GM19468 (cell line): Measurements from ENCODE around the gene RNF112.

ENCODE experiments used
- ATAC-seq: cut with Tn5 transposase; IDR thresholded peaks from one replicate; pipeline ENCODE4 v1.9.1; 2021; ENCODE audit warnings: mild to moderate bottlenecking, moderate library complexity, moderate number of reproducible peaks; ENCODE audit not compliant: unreplicated experiment; ENCODE audit errors: extremely low read depth

The RNF112 gene

GRCh38 chr17:19410875-19411620 lies at the start of gene RNF112:
RNF112 (plus strand) TSS chr17:19411232; CDS start chr17:19411409, 177 bp downstream.
- no peak for ATAC-seq

GRCh38 chr17:19361326-19361725 lies 49.7 kb upstream of the RNF112 start:
- ATAC-seq: no peak

GRCh38 chr17:19361944-19362276 lies 49.1 kb upstream of the RNF112 start:
- no peak for ATAC-seq

GRCh38 chr17:19362277-19363113 lies 48.5 kb upstream of the RNF112 start, which contains the start of gene B9D1:
B9D1 (minus strand) TSS chr17:19362723; CDS start chr17:19362569, 154 bp downstream.
- ATAC-seq: peak; percentile 67

GRCh38 chr17:19363114-19363438 lies 48.0 kb upstream of the RNF112 start:
- no peak for ATAC-seq

GRCh38 chr17:19363460-19364035 lies 47.5 kb upstream of the RNF112 start:
- ATAC-seq: no peak

GRCh38 chr17:19364699-19365498 lies 46.1 kb upstream of the RNF112 start:
- no peak for ATAC-seq

GRCh38 chr17:19365499-19365817 lies 45.6 kb upstream of the RNF112 start:
- no peak for ATAC-seq

- ATAC-seq: no peak
These were observed 45.0 kb upstream of the RNF112 start for GRCh38 chr17:19365833-19366636.

GRCh38 chr17:19366637-19366972 lies 44.4 kb upstream of the RNF112 start:
- no peak for ATAC-seq

- no peak for ATAC-seq
These were observed 42.8 kb upstream of the RNF112 start for GRCh38 chr17:19368229-19368628.

GRCh38 chr17:19369107-19369778 lies 41.8 kb upstream of the RNF112 start:
- no peak for ATAC-seq

GRCh38 chr17:19369846-19370492 lies 41.1 kb upstream of the RNF112 start:
- no peak for ATAC-seq

GRCh38 chr17:19370493-19370960 lies 40.5 kb upstream of the RNF112 start:
- no peak for ATAC-seq

- ATAC-seq: no peak
These were observed 39.6 kb upstream of the RNF112 start for GRCh38 chr17:19371259-19372010.

GRCh38 chr17:19372011-19372370 lies 39.0 kb upstream of the RNF112 start:
- no peak for ATAC-seq

GRCh38 chr17:19372439-19372838 lies 38.6 kb upstream of the RNF112 start:
- ATAC-seq: no peak

- no peak for ATAC-seq
These were observed 38.0 kb upstream of the RNF112 start for GRCh38 chr17:19372866-19373504.
